Stomach (tissue), 9 donors: ENCODE data around the gene ITPR2. TPM values are rescaled to one million over a fixed set of nuclear protein-coding genes. Genes with fewer than 3 reads are reported as not detected.

Source experiments
- DNase-seq, 2 donors: peaks; one replicate each; pipeline versions ENCODE4 v3.0.0 to v3.0.0-alpha.2; 2013 to 2019
- H3K27ac ChIP-seq, 5 donors: fragments of 200-600 bp in 4 of 5; sonication (generic) in 4 of 5; one replicate each; pipeline ENCODE4 v1.5.1; 2013 to 2019; ENCODE audit warnings: mild to moderate bottlenecking in 1 of 5, moderate library complexity in 1 of 5
- H3K27me3 ChIP-seq, 3 donors: fragments of 200-600 bp; sonication (generic); one replicate each; pipeline ENCODE4 v1.5.1; 2017 to 2019; ENCODE audit warnings: mixed run types in 1 of 3
- H3K36me3 ChIP-seq, 4 donors: fragments of 200-600 bp; sonication (generic); 1 replicate in 3 of 4; 2 replicates in 1 of 4; pipeline ENCODE4 v1.5.1; 2016 to 2019
- H3K4me1 ChIP-seq, 4 donors: fragments of 200-600 bp; sonication (generic); one replicate each; pipeline ENCODE4 v1.5.1; 2016 to 2019
- H3K4me3 ChIP-seq, 4 donors: fragments of 200-600 bp; sonication (generic) in 3 of 4; one replicate each; pipeline ENCODE4 v1.5.1; 2016 to 2019; ENCODE audit warnings: mild to moderate bottlenecking in 1 of 4
- H3K9me3 ChIP-seq, 4 donors: fragments of 200-600 bp; sonication (generic); one replicate each; pipeline ENCODE4 v1.5.1; 2016 to 2019
- EP300 ChIP-seq: sonication (generic); formaldehyde crosslinking; IDR thresholded peaks from one replicate; pipeline ENCODE4 v1.6.1; 2017; ENCODE audit warnings: antibody characterized with exemption
- POLR2A ChIP-seq, 4 donors: fragments of 450-650 bp; IDR thresholded peaks; one replicate each; pipeline ENCODE4 v1.6.1; 2016; ENCODE audit warnings: antibody characterized with exemption in 4 of 4, control low read depth in 2 of 4, mild to moderate bottlenecking in 1 of 4, moderate library complexity in 1 of 4
- POLR2AphosphoS5 ChIP-seq, 3 donors: sonication (generic); formaldehyde crosslinking; IDR thresholded peaks; one replicate each; pipeline ENCODE4 v1.6.1; 2016; ENCODE audit warnings: antibody characterized with exemption in 3 of 3
- WGBS, 5 donors: extraction: QIAGEN DNeasy Blood & Tissue Kit in 3 of 5; methylation state at CpG; one replicate each; pipeline versions ENCODE4 v1.1.5 to v1.1.7; 2013 to 2018; 5-methylcytosine and 5-hydroxymethylcytosine counted together
- intact Hi-C: fragments of 100-400 bp; cut with DNase I; formaldehyde crosslinking; loops from one replicate; pipeline ENCODE4 v1.15.1; 2023; ENCODE audit warnings: low total_unique reads
- polyA plus RNA-seq, 3 donors: library from polyadenylated mRNA; stranded (reverse); fragments of 200-250 nt; gene quantifications; one replicate each; pipeline ENCODE4 v1.2.3, GENCODE V29; 2013
- total RNA-seq, 5 donors: library from RNA; depleted of rRNA; stranded (reverse); fragments of >200 nt; gene quantifications; one replicate each; pipeline versions ENCODE4 v1.1.0 to v1.2.3, GENCODE V29; 2014 to 2016
- TF ChIP-seq, protein P1 (sequence below), 7 experiments: fragments of 450-650 bp in 4 of 7; fragments of 200-600 bp in 3 of 7; sonication (generic) in 3 of 7; IDR thresholded peaks; one replicate each; pipeline ENCODE4 v1.5.1; 2016 to 2019; ENCODE audit warnings: antibody characterized with exemption in 7 of 7, control low read depth in 2 of 7, mild to moderate bottlenecking in 1 of 7
- donor health status: healthy with polysubstance abuse.
- donor health status: Bipolar disorder and iron deficiency.
- donor health status: healthy.

The ITPR2 gene
- total and polyA plus RNA-seq, 8 donors = 1.4 to 172 (median 23.4) TPM

DNA sequence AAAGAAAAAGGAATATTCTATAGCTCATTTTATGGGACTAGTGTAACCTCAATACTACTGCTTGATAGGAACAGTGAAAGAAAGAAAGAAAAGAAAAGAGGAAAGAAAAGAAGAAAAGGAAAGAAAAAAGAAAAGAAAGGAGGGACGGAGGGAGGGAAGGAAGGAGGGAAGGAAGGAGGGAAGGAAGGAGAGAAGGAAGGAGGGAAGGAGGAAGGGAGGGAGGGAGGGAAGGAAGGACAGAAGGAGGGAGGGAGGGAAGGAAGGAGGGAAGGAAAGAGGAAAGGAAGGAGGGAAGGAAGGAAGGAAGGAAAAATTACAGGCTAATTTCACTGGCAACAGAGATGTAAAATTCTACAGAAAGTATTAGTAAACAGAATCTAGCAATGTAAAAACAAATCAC, 215.5 kb downstream of the ITPR2 start:
- no peaks in the 10 kb centered on the region for H3K27me3 ChIP-seq
- TF ChIP-seq, protein P1, sequence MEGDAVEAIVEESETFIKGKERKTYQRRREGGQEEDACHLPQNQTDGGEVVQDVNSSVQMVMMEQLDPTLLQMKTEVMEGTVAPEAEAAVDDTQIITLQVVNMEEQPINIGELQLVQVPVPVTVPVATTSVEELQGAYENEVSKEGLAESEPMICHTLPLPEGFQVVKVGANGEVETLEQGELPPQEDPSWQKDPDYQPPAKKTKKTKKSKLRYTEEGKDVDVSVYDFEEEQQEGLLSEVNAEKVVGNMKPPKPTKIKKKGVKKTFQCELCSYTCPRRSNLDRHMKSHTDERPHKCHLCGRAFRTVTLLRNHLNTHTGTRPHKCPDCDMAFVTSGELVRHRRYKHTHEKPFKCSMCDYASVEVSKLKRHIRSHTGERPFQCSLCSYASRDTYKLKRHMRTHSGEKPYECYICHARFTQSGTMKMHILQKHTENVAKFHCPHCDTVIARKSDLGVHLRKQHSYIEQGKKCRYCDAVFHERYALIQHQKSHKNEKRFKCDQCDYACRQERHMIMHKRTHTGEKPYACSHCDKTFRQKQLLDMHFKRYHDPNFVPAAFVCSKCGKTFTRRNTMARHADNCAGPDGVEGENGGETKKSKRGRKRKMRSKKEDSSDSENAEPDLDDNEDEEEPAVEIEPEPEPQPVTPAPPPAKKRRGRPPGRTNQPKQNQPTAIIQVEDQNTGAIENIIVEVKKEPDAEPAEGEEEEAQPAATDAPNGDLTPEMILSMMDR (IDR thresholded peaks at IDR 0.05) = no peak
- no peak for TF ChIP-seq EP300
- no peak for TF ChIP-seq POLR2AphosphoS5 (IDR thresholded peaks at IDR 0.05)
- no peak for TF ChIP-seq POLR2A (IDR thresholded peaks at IDR 0.05)
- no peak for DNase-seq
- no peak overlapping the region for H3K4me3 ChIP-seq
- no peaks in the 10 kb centered on the region for H3K4me1 ChIP-seq
- no peak overlapping the region for H3K27ac ChIP-seq
- H3K9me3 ChIP-seq = no peaks in the 10 kb centered on the region
- 88 to 97% (median 95%) methylated on average over 1 of the region's 1 CpG for WGBS, 5 donors
- intact Hi-C loops = no loop called here
- H3K36me3 ChIP-seq = peaks cover 9 to 40% (median 33%) of the 10 kb centered on the region in 4 donors

DNA sequence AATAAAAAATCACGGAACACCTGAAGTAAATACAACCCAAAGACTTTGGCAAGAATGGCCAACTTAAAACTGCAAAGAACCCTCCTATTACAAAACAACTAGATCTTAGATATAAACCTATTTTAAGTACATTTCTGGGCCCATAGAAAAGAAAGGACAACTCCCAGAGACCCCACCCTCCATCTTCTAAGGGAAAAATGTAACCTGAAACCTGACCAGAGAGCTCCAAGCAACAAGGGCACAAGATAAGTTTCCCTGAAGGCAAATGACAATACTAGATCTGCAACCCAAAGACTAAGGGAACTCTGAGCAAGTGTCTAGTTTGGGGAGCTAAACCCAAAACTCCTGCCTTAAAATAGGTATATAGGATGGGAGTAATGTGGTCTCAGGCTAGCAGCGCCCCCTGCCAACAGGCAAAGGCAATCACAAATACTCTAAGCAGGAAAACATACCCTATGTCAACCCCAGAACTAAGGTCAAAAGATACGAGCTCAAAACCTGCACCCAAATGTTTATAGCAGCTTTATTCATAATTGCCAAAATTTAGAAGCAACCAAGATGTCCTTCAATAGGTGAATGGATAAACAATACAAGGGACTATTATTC, 218.9 kb downstream of the ITPR2 start:
- peak in 1 of 2 donors; percentile 50 for DNase-seq
- Histone ChIP-seq H3K27me3 (no peaks in the 10 kb centered on the region), H3K27ac (no peak overlapping the region), H3K9me3 (no peaks in the 10 kb centered on the region), H3K36me3 (peaks cover 0 to 8% (median 2%) of the 10 kb centered on the region in 4 donors), H3K4me1 (no peaks in the 10 kb centered on the region), H3K4me3 (no peak overlapping the region)
- TF ChIP-seq EP300 = no peak
- TF ChIP-seq, protein P1 (IDR thresholded peaks at IDR 0.05) = peak in 2 of 7 experiments; percentile 19
- intact Hi-C loops = no loop called here
- WGBS, 5 donors = 43 to 50% (median 48%) methylated on average over 3 of the region's 3 CpGs

DNA sequence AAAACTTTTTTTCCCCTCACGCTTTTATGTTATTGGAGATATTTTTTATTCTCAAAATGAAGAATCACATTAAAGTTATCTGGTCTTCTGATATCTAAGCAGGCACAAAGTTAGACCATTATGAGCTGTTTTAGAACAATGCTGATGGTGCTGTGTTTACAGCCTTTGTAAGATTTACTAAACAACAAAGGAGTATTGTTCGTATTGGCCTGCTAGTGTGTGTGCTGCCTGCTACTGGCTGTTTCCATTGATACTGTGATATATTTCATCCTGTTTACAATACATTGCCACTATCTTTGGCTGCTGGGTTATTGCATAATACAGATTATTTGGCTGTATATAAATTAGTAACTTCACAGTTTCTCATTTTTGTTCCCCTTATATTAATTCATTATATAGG, 220.8 kb downstream of the ITPR2 start:
- intact Hi-C loops = no loop called here
- TF ChIP-seq POLR2AphosphoS5 (IDR thresholded peaks at IDR 0.05) = no peak
- TF ChIP-seq, protein P1 (IDR thresholded peaks at IDR 0.05) = no peak
- no peak for TF ChIP-seq EP300
- no peak for TF ChIP-seq POLR2A (IDR thresholded peaks at IDR 0.05)
- WGBS, 5 donors = 59 to 91% (median 83%) methylated on average over 2 of the region's 2 CpGs
- H3K27ac ChIP-seq = no peak overlapping the region
- no peaks in the 10 kb centered on the region for H3K27me3 ChIP-seq
- no peaks in the 10 kb centered on the region for H3K36me3 ChIP-seq
- no peak overlapping the region for H3K4me3 ChIP-seq
- DNase-seq = no peak
- no peaks in the 10 kb centered on the region for H3K4me1 ChIP-seq
- H3K9me3 ChIP-seq = no peaks in the 10 kb centered on the region

DNA sequence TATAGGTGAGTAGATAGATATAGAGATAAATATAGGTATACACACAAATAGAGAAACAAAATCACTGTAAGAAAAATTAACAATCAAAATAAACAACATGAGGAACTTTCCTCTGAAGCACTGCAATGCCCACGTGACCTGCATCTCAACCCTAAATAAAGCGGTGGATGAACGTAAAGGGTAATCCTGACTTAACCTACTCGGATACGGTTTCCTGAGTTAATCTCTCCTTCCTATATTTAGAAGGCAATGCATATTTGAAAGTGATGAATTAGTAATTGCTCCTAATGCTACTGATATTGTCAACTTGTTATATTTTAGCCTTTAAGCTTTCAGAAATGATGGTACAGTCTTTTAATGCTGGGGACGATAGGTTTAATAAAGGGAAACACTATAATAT, 221.4 kb downstream of the ITPR2 start:
- intact Hi-C loops = no loop called here
- H3K36me3 ChIP-seq = no peaks in the 10 kb centered on the region
- 89 to 92% (median 92%) methylated on average over 6 of the region's 6 CpGs for WGBS, 5 donors

More for the DNA sequence above, 221.4 kb downstream of the ITPR2 start:
- TF ChIP-seq POLR2A (IDR thresholded peaks at IDR 0.05) (no peak), POLR2AphosphoS5 (IDR thresholded peaks at IDR 0.05) (no peak), EP300 (no peak)
- TF ChIP-seq, protein P1 (IDR thresholded peaks at IDR 0.05) = no peak
- Histone ChIP-seq H3K4me3 (no peak overlapping the region), H3K27ac (no peak overlapping the region), H3K27me3 (no peaks in the 10 kb centered on the region), H3K9me3 (no peaks in the 10 kb centered on the region), H3K4me1 (no peaks in the 10 kb centered on the region)
- DNase-seq = no peak
